CMK (cell line): ENCODE data around the gene RAC2.

Source experiments
- DNase-seq: peaks from one replicate; pipeline ENCODE4 v3.0.0-alpha.2; 2010; ENCODE audit warnings: low read depth

The RAC2 gene

DNA sequence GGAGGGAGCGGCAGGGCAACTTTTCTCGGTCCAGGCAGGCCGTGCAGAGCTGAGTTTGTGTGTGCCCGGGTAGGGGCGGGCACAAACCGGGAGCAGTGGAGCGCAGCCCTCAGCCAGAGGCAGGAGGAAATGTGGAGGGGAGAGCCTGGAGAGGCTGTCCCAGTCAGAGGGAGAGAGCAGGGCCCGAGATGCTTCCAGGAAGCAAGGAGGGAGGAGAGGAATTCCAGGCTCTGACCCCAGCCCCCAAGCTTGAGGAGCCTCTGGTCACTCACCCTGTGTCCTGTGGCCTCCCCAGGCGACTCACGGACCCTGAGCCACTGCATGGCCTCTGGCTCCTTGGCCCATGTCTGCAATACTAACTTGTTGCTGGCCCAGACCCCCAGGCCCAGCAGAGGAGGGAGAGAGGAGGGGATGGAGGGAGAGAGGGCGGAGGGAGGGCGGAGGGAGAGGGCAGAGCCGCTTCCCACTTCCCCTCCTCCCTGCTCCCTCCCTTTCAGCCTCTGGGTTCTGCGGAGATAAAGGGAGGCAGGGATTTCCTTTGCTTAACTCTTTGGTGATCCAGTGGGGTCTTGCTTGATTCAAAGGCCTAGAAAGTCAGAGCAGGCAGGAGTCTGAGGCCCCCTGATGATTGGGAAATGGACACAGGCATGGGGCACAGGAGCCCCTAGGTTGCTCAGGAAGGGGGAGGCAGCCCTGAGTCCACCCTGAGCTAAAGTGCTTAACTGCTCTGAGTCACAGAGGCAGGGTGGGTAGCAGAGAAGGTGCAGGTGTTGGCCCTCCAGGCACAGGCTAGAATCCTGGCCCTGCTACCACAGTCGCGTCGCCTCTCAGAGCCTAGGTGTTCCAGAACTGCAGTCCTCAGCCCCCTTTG, 55.9 kb downstream of the RAC2 start, which contains the start of gene C1QTNF6:
Gene C1QTNF6 (minus strand): TSS at position 357 of the 871 bp plus-strand sequence. CDS start 34 bp downstream, at position 323.
- DNase-seq = no peak

DNA sequence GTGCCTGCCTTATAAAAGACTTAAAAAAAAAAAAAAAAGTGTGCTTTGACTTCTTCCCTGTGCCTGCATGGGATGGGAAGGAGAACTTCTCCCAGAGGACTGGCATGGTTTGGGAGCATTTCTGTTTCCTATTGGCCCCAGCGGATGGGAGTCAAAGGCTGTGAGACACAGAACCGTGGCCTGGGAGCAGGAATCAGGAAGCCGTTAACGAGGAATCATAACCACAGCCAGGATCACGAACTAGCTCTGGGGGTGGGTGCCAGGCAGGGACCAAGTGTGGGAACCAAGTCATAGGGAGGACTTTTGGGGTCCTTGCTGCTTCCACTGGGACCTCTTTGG, 56.5 kb downstream of the RAC2 start:
- DNase-seq = no peak

DNA sequence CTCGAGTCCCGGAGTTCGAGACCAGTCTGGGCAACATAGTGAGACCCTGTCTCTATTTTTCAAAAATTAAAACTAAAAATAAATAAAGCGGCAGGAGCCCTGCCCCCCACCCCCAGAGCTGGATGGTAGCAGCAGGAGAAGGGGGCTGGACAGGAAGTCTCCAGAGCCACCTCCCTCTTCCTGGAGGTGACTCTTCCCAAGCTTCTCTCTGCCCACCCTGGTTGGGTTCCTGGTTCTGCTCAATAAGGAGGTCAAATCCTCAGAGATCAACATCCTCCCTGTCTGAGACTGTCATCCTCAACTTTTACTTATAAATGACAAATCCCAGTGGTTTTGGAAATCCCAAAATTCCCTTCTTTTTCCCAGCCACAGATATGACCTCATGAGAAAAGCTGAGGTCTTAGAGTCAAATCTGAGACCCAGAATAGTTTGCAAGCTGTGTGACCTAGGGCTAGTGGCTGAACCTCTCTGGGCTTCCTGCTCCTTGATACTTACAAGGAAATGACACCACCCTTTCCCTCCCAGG, 57.0 kb downstream of the RAC2 start:
- DNase-seq = no peak

DNA sequence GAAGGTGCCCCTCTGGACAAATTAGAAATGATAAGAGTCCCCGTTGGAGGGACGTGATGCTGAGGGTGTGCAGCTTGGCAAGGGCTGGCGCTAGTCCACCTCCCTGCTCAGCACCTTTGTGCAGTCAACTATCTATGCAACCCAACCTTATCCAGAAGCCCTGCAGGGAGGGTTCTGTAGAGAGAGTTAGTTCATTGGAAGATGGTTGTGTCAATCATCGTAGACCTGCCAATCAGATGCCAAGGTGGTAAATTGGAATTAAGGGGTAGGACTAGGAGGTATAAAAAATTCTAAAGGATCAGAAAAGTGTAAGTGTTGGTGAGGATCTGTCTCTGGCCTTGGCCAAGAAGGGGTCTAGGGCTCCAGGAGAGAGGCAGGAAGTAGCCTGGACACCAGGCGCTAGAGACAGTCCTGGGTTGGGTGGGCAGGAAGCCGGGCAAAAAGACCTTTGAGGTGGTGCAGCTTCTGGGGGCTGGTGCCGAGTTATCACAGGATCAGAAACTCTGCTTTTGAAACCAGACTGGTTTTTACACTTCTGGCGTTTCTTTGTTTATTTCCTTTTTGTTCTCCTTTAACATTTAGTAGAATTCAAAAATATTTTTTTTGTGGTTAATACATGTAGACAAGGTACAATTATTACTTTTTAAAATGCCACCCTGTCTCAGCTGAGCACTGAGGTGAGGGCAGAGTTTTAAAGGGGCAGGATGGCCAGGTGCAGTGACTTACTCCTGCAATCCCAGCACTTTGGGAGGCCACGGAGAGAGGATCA, 57.7 kb downstream of the RAC2 start:
- DNase-seq = peak; percentile 91

DNA sequence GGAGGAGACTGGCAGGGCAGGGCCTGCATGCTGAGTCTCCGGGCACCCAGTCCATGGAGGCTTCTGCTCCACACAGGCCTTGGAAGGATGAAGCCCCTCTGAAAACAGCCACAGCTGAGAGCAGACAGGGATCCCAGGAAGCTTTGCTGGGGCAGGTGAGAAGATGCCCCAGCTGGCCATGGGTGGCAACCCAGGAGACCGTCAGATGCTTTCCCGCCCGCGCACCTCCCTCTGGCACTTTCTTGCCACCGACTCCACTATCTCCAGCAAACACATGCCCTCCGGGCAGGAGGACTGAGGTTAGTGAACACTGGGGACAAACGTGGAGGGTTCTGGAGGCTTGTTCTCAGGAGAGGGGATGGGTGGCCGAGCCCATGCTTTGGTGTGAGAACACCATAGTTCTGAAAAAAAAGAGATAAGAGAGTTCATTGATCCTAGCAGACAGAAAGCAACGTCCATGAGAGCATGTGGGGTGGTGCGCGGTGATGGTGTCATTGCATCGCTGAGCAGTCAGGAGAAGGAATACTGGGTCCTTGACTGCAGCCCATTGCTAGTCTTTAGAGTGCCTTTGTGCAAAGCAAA, 58.3 kb downstream of the RAC2 start:
- DNase-seq = no peak

DNA sequence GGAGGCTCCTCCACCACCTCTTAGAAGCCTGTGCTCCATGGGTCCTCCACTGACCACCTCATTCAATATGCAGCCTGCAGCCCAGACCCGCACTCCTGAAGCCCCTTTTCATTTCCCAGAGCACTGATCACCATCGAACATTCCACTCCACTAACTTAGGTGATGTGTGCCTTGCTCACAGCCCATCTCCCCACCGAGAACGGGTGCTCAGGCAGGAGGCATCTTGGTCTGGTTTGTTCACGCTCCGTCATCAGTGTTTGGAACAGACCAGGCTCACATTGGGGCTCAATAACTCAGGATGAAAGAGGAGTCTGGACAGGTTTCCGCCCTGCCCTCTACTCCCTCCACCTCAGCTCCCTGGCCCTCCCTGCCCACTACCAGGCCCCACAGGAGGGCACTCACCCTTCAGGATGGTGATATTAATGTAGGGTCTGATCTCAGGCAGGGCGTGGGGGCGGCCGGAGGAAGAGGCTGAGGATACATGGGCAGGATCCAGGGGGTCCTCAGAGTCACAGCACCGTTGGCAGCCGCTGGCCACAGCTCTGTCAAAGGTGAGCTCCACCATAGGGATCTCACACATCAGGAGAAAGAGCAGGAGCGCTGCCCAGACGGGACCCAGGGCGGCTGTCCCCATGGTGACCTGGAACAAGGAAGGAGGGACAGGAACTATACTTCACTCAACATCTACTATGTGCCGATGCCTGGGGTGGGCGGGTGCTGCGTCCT, 59.1 kb downstream of the RAC2 start:
- DNase-seq = no peak

DNA sequence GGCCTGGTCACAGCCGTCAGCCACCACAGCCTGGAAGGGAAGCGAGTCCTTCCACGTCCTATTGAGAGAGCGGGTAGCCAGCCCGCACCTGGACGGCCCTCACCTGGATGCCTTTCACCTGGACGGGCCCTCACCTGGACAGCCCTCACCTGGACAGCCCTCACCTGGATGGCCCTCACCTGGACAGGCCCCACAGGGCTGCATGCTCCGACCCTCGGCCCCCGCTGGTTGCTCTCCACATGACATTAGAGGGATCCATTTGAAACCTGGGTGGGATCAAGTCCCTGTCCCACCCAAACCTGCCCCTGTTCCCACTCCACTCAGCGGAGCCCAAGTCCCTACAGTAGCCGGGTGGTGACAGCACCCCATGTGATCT, 59.7 kb downstream of the RAC2 start:
- no peak for DNase-seq

DNA sequence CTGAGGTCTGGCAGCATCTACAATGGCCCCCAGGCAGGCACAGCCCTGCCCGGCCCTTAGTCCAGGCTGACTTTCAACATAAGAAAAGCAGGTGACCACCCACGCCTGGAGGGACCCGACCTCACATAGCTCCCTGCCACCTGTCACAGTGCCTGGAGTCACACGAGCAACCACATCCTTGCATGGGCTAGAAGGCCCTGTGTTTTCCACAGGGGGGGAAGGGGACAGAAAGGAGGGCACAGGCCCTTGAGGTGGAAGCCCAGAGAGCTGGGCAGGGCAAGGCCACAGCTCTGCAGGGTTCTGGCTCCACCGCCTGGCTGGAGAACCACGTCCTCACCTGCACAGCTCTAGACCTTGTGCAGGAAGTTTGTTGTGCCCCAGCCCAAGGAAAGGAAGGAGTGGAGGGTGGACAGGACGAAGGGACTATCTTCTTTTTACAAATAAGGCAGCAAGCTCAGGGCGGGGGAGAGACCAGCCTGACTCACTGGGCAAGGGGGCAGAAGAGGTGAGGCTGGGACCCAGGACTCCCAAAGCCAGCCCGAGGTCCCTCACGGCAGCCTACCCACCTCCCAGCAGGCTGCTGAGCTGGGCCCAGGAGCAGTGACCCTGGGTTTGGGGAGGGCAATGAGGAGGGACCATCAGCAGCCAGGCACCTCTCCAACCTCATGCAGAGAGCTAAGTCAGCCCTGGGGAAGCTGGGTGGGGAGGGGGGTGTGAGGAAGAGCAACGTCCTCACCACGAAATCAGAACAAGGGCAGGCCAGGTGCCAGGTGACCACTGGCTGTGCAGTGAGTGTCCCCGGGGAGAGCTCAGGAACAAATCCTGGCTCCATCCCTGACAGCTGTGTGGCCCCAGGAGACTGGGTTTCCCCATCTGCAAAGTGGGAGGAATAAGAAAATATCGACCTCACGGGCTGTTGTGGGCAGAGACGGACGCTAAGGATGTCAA, 60.4 kb downstream of the RAC2 start:
- no peak for DNase-seq

DNA sequence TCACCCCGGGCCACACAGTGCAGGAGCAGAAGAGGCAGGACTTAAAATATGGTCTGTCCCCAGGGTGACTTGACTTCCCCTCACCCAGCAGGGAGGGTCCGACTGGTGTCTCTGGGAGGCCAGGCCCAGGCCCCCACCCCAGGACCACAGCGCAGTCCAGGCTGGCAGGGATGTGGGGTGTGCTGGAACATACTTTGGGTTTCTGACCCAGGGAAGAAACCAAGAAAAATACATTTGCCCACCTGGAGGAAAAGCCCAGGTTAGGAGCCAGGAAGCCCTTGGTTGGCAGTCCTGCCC, 61.2 kb downstream of the RAC2 start:
- no peak for DNase-seq

DNA sequence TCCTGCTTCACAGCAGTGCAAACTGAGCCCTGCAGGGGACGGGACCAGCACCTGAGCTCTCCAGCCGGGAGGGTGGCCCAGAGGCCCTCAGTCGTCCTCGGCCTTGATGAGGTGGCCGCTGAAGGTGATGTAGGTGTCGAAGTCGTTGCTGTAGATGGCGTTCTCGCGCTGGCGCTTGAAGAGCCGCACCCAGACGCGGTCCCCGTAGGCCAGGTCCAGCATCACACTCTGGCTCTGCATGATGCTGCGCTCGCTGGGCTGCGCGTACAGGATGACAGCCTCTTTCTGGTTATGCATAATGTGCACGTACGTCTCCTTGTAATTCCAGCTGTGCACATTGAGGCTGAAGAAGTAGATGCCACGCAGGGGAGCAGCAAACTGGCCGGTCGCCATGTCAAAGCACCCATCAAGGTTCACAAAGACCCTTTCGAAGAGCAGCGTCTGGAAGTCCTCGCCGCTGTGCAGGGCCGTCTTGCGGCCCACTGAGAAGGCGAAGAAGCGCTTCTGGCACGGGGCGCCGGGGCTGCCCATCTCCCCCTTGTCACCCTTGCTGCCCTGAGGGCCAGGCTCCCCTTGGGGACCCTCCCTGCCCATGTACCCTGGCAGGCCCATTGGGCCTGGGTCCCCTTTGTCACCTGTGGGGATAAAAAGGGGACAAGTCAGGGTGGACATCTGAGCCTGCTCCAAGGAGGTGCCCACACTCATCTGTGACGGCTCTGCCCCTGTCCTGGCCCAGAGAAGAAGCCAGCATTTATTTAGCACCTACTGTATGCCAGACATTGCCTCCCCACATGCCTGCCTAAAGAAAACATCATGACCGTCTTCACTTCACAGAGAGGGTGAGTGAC, 61.7 kb downstream of the RAC2 start:
- no peak for DNase-seq

DNA sequence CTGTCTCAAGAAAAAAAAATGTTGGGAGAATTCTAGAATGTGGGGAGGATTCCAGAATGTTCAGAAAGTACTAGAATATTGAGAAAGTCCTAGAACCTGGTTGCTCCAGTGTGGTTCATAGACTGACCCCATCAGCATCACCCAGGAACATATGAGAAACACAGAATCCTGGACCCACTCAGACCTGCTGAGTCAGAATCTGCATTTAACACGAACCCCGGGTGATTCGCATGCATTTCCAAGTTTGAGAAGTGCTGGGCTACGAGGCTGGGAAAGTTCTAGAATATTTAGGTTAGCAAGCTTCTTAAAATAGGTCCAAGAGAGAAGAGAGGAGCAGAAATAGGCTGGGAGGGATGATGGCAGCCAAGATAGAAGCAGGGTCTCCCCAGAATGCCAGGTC, 62.4 kb downstream of the RAC2 start:
- no peak for DNase-seq

DNA sequence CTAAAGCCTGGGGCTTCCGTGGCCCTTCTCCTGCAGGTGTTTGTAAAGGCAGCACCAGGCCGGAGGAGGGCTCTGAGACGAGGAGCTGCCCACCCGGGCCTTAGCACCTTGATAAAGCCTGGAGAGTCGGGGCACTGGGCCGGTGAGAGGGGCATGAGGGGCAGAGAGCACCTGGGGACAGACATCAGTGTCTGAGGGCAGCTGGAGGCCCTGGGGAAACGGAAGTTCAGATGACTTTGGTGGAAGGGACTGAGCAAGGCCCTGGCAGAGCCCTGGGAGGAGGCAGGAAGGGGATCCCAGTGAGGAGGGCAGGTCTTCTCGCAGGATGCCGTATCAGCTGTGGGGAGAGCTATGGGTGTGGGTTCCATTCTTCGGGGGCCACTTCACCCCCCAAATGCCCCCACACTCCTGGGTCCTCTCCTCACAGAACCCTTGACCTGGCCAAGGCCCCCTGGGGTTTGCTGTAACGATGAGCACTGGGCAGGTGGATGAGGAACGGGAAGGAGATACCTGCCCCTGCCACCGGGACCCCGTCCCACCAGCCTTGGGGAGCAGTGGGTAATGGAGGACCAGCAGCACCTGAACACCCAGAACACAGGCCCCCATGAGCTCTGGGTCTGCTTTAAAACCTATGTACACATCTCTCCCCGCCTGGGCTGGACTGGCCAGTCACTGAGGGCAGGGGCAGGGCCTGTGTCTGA, 63.4 kb downstream of the RAC2 start:
- no peak for DNase-seq

DNA sequence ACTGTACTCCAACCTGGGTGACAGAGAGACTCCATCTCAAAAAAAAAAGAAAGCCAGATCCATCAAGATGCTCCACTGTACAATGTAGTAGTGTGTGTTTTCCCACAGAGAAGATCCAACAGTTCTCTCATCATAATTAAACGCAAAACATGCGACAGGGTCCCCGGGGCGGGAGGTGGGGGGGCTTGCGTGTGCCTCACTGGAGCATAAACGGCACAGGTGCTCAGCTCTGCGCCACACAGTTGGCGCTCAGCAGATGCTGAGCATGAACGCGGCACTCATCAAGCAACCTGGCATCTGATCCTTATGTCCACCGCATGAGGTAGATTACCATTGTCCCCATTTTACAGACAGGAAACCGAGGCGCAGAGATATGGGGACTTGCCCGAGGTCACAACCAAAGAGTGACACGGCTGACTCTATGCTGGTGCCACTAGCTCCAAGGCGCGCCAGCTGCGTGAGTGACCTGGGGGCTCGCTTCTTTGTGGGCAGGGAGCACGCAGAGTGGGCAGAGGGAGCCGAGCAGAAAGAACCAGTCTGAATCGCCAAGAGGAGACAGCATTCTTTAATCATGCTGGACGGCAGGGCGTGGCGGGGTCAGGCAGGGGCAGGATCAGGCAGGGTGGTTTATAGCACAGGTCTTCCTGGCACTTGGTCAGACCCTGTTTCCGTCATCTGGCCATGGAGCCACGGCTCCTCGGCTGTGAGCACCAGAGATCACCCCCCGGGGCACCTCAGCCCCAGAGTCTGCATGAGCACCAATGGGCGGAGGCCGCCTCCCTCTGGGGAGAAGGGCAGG, 64.2 kb downstream of the RAC2 start:
- no peak for DNase-seq

DNA sequence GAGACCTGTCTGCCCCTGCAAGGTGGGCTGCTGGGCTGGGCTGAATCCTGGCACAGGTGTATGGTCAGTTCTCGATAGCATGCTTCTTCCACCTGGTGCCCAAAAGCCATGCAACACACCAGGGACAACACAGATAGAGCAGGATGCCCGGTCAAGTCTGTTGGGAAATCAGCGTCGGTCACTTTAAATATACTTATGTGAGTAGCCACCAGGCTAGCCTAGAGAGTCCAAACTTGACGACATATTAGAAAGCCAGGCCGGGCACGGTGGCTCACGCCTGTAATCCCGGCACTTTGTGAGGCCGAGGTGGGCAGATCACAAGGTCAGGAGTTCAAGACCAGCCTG, 65.0 kb downstream of the RAC2 start:
- no peak for DNase-seq

DNA sequence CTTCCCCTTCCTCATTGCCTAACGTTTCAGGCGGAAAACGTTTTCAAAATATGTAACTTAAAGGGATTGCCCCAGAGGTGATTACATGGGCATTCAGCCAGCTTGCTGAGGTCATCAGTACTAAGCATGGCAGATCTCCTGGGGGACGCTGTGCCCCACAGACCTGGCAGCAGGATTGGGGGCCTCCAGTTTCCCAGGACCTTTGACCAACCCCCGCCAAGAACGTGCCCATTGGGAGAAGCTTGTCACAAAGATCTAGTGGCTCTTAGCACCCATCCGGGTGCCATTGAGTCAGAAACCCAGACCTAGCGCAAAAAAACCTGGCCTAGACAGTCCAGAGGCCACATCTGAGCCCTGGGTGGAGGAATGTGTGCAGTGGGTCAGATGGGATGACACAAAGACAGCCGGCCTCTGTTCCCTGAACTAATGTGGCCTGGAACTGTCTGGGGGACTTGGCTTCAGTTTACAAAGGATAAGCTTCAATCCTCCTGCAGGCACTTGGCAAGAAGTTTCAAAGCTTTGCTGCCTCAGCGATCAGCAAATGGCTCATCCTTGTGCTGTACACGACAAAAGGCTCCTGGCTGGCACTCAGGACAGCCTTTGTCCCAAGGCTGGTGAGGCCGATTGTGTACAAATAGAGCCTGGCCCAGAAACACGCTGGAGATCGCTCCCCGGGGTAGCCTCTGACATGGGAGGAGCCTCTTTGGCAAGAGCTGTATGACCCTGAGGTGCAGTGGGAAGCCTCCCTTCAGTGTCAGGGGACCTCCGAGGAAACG, 65.5 kb downstream of the RAC2 start:
- no peak for DNase-seq

DNA sequence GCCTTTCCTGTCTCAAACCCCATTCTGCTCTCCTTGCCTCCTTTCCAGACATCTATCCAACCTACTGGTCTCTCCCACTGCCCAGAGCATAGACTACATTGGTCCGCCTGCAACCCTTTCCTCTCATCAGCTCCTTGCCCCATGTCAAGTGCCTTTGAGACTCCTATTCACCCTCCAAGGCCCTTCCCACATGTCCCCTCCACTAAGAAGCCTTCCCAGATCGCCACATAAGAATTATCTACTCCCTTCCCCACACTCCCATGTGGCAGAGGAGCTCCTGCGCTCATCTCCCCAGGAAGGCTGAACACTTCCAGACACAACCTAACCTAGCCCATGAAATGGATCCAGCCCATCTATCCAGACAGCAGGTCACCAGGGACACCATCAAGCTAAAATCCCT, 66.3 kb downstream of the RAC2 start:
- no peak for DNase-seq

DNA sequence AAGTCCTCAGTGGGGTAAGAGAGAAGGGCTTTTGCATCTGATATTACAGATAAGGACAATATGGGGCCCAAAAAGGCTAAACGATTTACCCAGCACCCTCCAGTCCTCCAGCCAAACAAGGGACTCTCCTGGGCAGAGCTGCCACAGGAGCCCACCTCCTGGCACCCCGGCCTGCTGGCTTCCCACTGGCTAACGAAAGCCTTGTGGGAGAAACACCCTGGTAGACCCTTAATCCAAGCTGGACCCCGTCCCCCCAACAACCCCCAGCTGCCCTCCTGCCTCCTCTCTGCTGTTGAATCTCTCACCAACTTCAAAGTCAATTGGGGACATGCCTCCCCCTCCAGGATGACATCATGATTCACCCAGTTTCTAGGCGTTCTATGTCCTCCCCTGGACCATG, 66.8 kb downstream of the RAC2 start:
- no peak for DNase-seq

DNA sequence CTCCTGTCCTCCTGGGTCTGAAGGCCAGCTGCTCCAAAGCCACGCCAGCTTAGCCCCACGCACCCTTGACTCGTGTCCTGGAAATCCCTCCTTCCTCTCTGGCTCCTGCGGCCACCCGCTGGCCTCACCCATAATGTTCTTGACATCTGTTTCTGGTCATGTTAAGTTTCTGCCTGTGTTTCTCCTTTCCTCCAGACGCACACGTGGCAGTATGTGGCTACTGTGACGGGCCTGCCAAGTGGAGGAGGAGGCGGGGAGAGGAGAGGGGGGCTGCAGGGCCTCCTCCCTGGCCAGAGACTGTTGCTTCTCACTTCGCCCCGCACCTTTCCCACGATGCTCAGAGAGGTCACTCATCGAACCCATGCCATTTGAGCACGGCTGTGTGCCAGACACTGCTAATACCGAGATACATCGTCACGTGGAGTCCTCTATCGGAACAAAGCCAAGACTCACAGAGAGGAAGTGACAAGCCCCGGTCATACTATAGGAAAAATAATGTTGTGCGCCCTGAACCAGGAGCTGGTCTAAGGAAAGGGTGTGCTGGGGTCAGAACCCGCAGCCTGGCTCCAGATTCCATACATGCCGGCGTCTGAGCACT, 67.5 kb downstream of the RAC2 start:
- peak; percentile 65 for DNase-seq
